ENCODE data around the gene RPS6KA5. TPM values are rescaled to one million over a fixed set of nuclear protein-coding genes. Genes with fewer than 3 reads are reported as not detected.

RPS6KA5 gene
- polyA plus RNA-seq, 1 donor = 7.4 TPM

DNA sequence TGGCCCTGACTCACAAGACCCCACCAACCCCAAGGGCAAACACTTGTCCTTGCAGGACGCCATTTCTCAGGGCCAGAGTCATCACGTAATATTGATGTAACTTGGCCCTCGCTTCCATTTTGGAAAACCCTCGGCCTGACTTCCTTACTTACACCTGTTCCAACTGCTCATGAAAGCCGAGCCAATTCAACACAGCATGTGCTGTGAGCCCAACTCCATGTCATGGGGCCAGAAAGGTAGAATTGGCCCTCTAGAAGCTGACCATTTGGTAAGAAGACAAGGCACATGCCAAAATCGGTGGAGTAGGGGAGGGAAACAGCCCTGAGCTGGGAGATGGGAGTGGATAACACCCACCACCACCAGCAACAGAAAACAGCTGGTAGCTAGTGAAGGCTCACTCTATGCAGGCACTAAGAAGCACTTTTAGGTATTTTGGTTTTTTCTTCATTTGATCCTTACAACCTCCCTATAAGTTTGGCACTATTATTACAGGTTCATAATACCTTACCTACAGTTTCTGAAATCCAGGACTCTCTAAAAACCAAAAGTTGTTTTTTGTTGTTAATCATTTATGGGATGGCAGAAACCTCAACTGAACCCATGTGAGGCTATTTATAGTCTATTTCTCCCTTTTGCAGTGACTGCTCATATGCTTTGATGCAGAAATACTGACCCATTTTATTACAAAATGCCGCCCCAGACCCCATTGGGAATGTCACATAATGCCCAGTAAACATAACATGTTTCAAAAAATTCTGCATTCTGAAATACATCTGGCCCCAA is 250.7 kb downstream of the RPS6KA5 start:
- no peak for DNase-seq (ENCODE audit: low read depth)

DNA sequence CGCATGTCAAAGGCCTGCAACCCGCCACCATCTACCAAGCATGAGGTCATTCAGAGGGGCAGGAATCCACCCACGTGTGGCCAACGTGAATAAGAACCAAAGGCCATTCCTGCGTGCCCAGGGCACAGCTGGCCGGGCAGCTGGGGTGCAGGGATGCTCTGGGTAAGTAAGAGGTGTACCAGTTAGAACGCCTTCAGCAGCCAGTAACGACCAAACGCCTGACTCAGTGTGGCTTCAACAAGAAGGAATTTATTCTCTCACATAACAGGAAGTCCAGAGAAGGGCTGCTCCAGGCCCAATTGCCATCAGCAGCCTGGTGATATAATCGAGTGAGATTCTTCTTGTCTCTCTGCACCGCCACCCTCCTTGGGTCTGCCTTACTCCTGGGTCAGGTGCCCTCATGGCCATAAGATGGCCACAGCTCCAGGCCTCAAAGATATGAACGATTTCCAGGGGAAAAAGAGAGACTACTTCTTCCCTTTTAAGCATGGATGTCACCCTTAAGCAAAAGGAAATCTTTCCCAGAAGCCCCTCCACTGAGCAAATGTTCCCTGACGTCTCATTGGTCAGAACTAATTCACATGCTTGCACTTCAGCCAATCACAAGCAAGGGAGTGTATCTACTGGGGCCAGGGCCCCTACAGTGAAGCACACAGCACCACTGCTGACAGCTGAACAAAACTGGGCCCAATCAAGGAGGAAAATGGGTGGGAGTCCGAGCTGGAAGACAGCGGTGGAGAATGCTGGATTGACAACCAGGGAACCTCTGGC is 251.5 kb downstream of the RPS6KA5 start:
- no peak for DNase-seq (ENCODE audit: low read depth)

DNA sequence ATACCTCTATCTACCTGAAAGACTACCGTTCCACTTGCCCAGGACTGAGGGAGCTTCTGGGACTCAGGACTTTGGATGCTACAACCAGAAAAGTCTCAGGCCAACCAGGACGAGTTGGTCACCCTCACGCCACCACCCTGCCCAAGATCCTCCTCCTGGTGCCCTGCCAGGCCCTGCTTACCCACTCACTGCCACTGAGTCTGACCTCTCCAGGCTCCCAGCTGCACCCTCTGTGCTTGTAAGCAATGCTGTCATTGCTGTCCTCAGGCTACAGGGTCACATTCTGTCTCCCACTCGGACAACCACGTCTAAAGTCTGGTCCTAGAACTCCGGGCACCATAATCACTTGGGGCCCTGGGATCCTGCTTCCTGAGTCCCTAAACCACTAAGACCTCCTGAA is 253.4 kb downstream of the RPS6KA5 start:
- no peak for DNase-seq (ENCODE audit: low read depth)

DNA sequence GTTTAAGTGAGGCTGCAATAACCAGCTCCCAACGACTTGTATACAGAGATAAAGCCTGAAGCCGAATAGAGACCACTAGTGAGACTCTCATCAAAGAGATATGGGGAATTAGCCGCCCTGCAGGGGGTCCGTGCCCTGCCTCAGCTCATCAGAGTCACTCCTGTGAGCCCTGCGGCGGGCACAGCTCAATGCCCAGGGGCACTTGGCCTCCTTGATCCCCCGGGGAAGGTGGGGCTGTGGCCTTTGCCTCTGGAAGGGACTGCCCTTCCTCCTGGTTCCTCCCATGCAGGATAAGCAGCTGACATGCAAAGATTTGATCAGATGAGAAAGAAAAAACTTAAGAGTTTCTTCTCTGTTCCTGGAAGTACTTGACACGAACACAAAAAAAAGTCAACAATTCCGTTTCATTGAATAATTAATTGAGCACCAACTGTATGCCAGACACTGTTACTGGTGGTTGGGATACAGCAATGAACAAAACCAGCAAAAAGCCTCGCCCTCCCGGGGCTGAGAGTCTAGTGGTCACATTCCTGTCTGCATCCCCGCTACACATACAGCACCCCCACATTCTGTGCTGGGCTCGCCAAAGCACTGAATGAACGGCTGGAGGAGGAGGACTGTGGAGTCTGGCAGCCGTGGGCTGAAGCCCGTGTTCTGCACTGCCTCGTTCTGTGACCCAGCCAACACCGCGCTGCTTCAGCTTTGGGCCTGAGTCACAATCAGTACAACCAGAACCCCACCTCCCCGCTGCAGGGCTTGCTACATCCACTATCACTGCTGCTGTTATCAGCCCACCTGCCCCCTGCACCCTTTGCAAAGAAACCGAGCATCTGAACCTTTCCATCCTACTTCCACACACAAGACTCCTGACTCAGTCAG is 254.5 kb downstream of the RPS6KA5 start:
- no peak for DNase-seq (ENCODE audit: low read depth)

DNA sequence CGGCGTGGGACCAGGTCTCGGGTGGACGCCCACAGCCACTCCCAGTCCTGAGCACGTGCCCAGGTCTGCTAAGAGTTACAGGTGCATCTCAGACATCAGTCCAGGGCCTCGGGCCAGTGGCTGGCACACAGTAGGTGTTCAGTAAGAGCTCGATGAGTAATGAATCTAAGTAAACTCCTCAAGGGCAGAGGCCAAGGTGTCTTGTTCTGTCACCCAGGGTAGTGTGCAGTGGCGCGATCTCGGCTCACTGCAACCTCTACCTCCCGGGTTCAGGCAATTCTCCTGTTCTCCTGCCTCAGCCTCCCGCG is 255.4 kb downstream of the RPS6KA5 start:
- DNase-seq (ENCODE audit: low read depth) = no peak

DNA sequence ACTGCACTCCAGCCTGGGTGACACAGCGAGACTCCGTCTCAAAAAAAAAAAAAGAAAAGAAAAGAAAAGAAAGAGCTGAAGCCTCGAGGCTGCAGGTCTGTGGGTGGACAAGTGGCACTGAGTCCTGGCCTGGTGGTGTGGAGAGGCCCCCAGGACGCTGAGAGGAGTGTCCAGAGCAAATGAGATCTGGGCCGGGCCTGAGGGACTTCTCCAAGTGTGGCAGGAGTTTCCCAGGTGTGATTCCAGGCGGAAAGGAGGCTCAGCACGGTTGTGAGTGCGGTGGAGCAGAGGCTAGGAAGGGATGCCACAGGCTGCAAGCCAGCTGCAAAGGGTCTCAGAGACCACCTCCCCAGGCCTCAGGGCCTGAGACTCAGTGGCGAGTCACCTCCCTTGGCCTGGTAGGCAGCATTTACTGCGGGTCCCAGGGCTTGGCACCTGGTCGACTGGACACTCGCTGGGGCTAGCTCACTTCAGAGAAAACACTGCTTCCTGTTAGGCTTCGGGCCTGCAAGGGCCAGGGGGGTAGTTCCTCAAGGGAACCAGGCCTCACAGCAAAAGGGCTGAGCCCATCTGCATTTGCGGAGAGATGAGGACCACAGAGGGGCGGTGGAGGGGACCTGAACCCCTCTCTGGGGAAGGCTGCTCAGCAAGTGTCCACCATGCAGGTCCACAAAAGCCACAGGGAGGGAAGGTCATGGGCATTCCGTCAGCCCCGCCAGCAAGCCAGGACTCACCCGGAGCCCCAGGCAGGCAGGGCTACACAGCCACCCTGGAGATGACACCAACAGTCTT is 256.0 kb downstream of the RPS6KA5 start:
- no peak for DNase-seq (ENCODE audit: low read depth)

DNA sequence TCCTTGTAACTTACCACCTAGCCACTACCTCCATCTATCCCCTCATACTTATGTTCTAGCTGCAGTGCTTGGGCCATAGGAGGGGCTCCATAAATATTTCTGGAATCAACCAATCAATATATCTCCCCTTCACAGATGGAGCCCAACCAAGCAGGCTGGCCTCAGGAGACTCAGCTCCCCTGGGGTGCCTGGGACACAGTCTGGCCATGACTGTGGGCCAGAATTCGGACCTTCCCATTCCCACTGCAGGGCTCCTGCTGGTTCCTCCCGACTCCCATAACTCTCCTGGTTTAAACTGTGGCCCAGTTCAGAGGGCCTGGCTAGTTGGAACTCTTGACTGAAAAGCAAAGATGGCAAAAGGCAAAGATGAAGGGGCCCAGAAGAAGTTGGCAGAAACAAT is 257.2 kb downstream of the RPS6KA5 start:
- DNase-seq (ENCODE audit: low read depth) = no peak

DNA sequence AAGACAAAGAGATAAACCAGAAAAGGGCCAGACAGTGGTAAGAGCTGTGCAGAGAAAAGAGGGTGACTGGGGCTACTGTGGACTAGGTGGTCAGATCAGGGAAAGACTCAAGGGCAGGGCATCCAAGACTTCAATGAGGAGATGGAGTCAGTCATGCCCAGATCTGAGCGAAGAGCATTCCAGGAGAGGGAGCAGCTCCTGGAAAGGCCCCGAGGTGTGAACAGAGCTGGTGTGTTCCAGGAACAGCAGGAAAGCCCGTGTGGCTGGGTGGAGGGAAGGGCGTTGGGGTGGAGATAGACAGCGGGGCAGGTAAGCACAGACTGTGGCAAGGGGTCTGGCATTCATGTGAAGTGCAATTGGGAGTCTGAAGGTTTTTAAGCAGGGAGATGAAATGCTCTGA is 261.0 kb downstream of the RPS6KA5 start:
- DNase-seq (ENCODE audit: low read depth) = no peak

DNA sequence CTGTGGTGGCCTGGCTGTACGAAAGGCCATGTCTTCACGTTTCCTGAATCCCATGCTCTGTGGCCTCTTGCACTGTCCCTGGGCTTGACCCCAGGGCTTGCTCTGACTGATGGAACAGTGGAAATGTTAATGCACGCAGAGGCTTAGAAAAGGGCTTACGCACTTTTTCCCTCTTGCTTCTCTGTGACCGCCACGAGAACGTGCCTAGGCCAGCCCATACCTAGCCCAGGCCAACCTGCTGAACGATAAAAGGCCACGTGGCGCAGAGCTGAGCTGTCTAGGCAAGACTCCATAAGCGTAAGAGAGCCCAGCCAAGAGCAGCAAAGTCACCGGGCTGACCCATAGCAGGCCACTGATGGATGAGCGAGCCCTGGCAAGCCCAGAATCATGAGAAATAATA is 262.5 kb downstream of the RPS6KA5 start:
- no peak for DNase-seq (ENCODE audit: low read depth)

Other genes with a start within 250 kb of the RPS6KA5 start
- gene TTC7B, start 244.2 kb downstream of the RPS6KA5 start, polyA plus RNA-seq (ENCODE audit: insufficient read length) = 33.2 TPM
- 29.4 TPM for gene DGLUCY, start 53.4 kb upstream of the RPS6KA5 start, polyA plus RNA-seq (ENCODE audit: insufficient read length)
- gene GPR68, start 184.1 kb upstream of the RPS6KA5 start, polyA plus RNA-seq (ENCODE audit: insufficient read length) = 0.82 TPM

Data from forelimb muscle (tissue), 1 donor.